DMS53 treated with DMSO at 0.1 percent for 48 hours (cell line): ENCODE data around the gene S100PBP.

Experiments used
- DNase-seq: peaks from one replicate; lab custom pipeline; 2025; ENCODE audit not compliant: unreplicated experiment; lab: John Stamatoyannopoulos, UW

S100PBP gene

GRCh38 chr1:32825181-32825580, 7.7 kb downstream of the S100PBP start:
- no peak for DNase-seq

- DNase-seq, result no peak
Observed at GRCh38 chr1:32828341-32828740, 10.9 kb downstream of the S100PBP start.

GRCh38 chr1:32830092-32830852, 12.8 kb downstream of the S100PBP start:
- DNase-seq, result no peak

GRCh38 chr1:32831878-32832277, 14.4 kb downstream of the S100PBP start:
- no peak for DNase-seq

- DNase-seq, result no peak
Observed at GRCh38 chr1:32848354-32849063, 31.1 kb downstream of the S100PBP start.

- DNase-seq, result no peak
Observed at GRCh38 chr1:32855861-32856617, 38.6 kb downstream of the S100PBP start.

GRCh38 chr1:32858136-32858535, 40.7 kb downstream of the S100PBP start:
- no peak for DNase-seq

GRCh38 chr1:32858791-32859190, 41.3 kb downstream of the S100PBP start:
- DNase-seq, result no peak

- no peak for DNase-seq
Observed at GRCh38 chr1:32859915-32860314, 42.5 kb downstream of the S100PBP start.

- DNase-seq, result no peak
Observed at GRCh38 chr1:32860566-32860965, 43.1 kb downstream of the S100PBP start.

- DNase-seq, result no peak
Observed at GRCh38 chr1:32861904-32862695, 44.6 kb downstream of the S100PBP start.

- no peak for DNase-seq
Observed at GRCh38 chr1:32863218-32863880, 45.9 kb downstream of the S100PBP start.

- no peak for DNase-seq
Observed at GRCh38 chr1:32863881-32864245, 46.4 kb downstream of the S100PBP start.

- no peak for DNase-seq
Observed at GRCh38 chr1:32864375-32865019, 47.0 kb downstream of the S100PBP start.

- no peak for DNase-seq
Observed at GRCh38 chr1:32865639-32866405, 48.4 kb downstream of the S100PBP start.

- no peak for DNase-seq
Observed at GRCh38 chr1:32867151-32867550, 49.7 kb downstream of the S100PBP start.

- no peak for DNase-seq
Observed at GRCh38 chr1:32867671-32868070, 50.2 kb downstream of the S100PBP start.

- DNase-seq, result no peak
Observed at GRCh38 chr1:32868085-32868484, 50.6 kb downstream of the S100PBP start.

- no peak for DNase-seq
Observed at GRCh38 chr1:32868806-32869455, 51.5 kb downstream of the S100PBP start.
